HG02798 (cell line): Measurements from ENCODE around the gene PRRC1.

Experiments
- ATAC-seq: cut with Tn5 transposase; IDR thresholded peaks from one replicate; pipeline ENCODE4 v1.9.1; 2021; ENCODE audit warnings: mild to moderate bottlenecking; ENCODE audit not compliant: unreplicated experiment, poor library complexity

PRRC1 gene

GRCh38 chr5:127517480-127518318 is at the start of gene PRRC1:
TSS of gene PRRC1 (plus strand) at chr5:127517640. CDS start at chr5:127523480, 5,840 bp downstream.
- peak; percentile 92 for ATAC-seq

GRCh38 chr5:127471211-127471610 is 46.2 kb upstream of the PRRC1 start:
- ATAC-seq = no peak

GRCh38 chr5:127472700-127473099 is 44.7 kb upstream of the PRRC1 start:
- no peak for ATAC-seq

- ATAC-seq = no peak
These were observed 31.0 kb upstream of the PRRC1 start for GRCh38 chr5:127486471-127486870.

- peak; percentile 75 for ATAC-seq
These were observed 24.3 kb upstream of the PRRC1 start for GRCh38 chr5:127492854-127493738.

GRCh38 chr5:127498548-127498947 is 18.9 kb upstream of the PRRC1 start:
- no peak for ATAC-seq

- ATAC-seq = no peak
These were observed 11.5 kb upstream of the PRRC1 start for GRCh38 chr5:127505905-127506304.

GRCh38 chr5:127506616-127507015 is 10.8 kb upstream of the PRRC1 start:
- ATAC-seq = no peak

- no peak for ATAC-seq
These were observed 8.6 kb upstream of the PRRC1 start for GRCh38 chr5:127508644-127509373.

- no peak for ATAC-seq
These were observed 4.0 kb upstream of the PRRC1 start for GRCh38 chr5:127513408-127513970.

GRCh38 chr5:127514816-127515215 is 2.6 kb upstream of the PRRC1 start:
- ATAC-seq = no peak

- no peak for ATAC-seq
These were observed 1.6 kb upstream of the PRRC1 start for GRCh38 chr5:127515693-127516440.

GRCh38 chr5:127517110-127517479 is 345 bp upstream of the PRRC1 start:
- ATAC-seq = peak; percentile 34

- peak; percentile 34 for ATAC-seq
These were observed 830 bp downstream of the PRRC1 start for GRCh38 chr5:127518319-127518621.

- no peak for ATAC-seq
These were observed 2.1 kb downstream of the PRRC1 start for GRCh38 chr5:127519527-127519926.

- no peak for ATAC-seq
These were observed 3.8 kb downstream of the PRRC1 start for GRCh38 chr5:127521138-127521770.

- ATAC-seq = no peak
These were observed 7.7 kb downstream of the PRRC1 start for GRCh38 chr5:127525181-127525580.

- ATAC-seq = no peak
These were observed 12.7 kb downstream of the PRRC1 start for GRCh38 chr5:127529904-127530682.

GRCh38 chr5:127536687-127537086 is 19.2 kb downstream of the PRRC1 start:
- ATAC-seq = no peak
